ENCODE data around the gene GDF2. TPM values are rescaled to one million over a fixed set of nuclear protein-coding genes. Genes with fewer than 3 reads are reported as not detected.

Gene GDF2
- total RNA-seq, 3 donors from 2014 or later (not counting 1 experiment from before 2014, with no cell fraction given) = not detected

DNA sequence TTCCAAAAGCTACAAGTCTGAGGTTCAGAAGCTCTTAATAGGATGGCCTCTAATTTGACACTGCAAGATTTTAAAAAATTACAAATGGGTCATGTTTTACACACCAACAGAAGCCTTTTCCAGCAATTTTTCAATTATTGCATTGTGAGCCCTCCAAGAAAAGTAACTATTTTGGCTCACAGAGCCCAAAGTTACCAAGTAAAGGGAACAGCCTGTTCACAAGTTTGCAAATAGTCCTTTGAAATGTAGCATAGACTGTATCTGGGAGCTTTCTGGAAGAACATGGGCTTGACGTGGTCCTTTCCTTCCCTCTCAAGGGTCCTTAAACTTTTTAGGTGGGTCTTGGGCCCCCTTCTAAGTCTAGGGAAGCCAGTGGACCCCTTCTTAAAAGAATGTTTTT lies 23.5 kb upstream of the GDF2 start:
- Mint-ChIP-seq H3K36me3 (no peaks in the 10 kb centered on the region), H3K27ac (no peak overlapping the region), H3K9me3 (no peaks in the 10 kb centered on the region), H3K4me1 (no peaks in the 10 kb centered on the region), H3K27me3 (ENCODE audit: low read depth in 2 of 2) (peaks cover 23 to 45% of the 10 kb centered on the region in 2 donors), H3K4me3 (no peak overlapping the region)
- Histone ChIP-seq H3K9me3 (ENCODE audit: control insufficient read depth, insufficient read depth, low read length) (no peaks in the 10 kb centered on the region), H3K36me3 (ENCODE audit: control insufficient read depth, insufficient read depth, low read length) (no peaks in the 10 kb centered on the region), H3K4me3 (ENCODE audit: low read length) (no peak overlapping the region), H3K4me1 (ENCODE audit: control insufficient read depth, insufficient read depth, low read length) (no peaks in the 10 kb centered on the region), H3K27me3 (ENCODE audit: control insufficient read depth, insufficient read depth, low read length) (peaks cover 4% of the 10 kb centered on the region), H3K27ac (ENCODE audit: low read length) (no peak overlapping the region)
- intact Hi-C loops (cut with micrococcal nuclease) = no loop called here
- TF ChIP-seq, protein P1, sequence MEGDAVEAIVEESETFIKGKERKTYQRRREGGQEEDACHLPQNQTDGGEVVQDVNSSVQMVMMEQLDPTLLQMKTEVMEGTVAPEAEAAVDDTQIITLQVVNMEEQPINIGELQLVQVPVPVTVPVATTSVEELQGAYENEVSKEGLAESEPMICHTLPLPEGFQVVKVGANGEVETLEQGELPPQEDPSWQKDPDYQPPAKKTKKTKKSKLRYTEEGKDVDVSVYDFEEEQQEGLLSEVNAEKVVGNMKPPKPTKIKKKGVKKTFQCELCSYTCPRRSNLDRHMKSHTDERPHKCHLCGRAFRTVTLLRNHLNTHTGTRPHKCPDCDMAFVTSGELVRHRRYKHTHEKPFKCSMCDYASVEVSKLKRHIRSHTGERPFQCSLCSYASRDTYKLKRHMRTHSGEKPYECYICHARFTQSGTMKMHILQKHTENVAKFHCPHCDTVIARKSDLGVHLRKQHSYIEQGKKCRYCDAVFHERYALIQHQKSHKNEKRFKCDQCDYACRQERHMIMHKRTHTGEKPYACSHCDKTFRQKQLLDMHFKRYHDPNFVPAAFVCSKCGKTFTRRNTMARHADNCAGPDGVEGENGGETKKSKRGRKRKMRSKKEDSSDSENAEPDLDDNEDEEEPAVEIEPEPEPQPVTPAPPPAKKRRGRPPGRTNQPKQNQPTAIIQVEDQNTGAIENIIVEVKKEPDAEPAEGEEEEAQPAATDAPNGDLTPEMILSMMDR (IDR thresholded peaks at IDR 0.05) = no peak
- DNase-seq = no peak
- no peak for ATAC-seq
- 100% methylated on average over 1 of the region's 1 CpG for WGBS (ENCODE audit: insufficient coverage)

DNA sequence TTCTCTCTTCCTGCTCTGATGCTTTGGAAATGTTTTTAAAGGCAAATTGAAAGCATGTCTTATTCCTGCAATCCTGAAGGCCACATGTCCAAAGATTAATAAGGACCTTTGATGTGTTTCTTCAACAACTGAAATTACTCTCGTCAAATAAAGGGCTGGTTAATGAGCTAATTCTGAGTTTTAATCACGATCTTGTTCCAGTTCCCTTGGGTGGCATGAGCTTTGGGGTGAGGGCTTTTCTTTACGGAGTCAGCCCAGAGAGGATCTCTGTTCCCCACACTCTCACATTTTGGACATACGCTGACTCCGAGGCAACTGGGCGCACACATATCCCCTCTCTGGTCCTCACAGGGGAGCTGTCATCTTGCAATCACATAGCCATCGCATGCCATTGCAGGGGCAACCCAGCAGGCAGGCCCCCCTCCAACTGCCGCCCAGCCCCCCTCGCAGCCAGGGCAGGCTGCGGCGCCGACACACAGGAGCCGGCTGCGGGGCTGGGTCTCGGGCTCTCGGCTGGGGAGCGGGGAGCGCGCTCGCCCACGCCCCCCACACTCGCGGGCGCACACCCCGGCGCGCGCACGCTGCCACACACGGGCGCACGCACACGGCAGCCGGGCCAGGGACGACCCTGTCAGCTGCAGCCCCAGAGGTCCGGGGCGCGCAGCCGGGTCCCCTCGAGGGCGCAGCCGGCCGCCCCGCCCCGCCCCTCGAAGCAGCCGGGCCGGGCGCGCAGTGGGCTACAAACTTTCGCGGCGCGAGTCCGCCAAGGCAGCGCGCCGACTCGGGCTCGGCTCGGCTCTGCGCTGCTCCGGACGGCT lies 22.4 kb upstream of the GDF2 start, which contains the start of gene GDF10:
GDF10 (plus strand) TSS at position 587 of the 818 bp plus-strand sequence. CDS start 455 bp downstream, outside the sequence.
- intact Hi-C loops (cut with micrococcal nuclease) = no loop called here
- no peak within 1 kb of the TSS for H3K4me3 ChIP-seq (ENCODE audit: low read length)
- H3K27ac Mint-ChIP-seq = no peak within 1 kb of the TSS

DNA sequence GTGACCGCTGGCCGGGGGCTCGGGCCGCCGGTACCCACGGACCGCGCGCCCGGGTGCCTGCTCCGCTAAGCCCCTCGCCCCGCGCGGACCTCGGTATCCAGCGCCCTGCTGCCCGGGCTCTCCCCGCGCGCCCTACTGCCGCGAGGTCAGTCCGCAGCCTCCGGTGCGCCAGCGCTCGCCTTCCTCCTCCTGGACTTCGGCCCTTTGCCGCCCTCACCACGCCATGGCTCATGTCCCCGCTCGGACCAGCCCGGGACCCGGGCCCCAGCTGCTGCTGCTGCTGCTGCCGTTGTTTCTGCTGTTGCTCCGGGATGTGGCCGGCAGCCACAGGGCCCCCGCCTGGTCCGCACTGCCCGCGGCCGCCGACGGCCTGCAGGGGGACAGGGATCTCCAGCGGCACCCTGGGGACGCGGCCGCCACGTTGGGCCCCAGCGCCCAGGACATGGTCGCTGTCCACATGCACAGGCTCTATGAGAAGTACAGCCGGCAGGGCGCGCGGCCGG lies 21.8 kb upstream of the GDF2 start:
- no peak for ATAC-seq
- no peak overlapping the region for H3K27ac Mint-ChIP-seq
- no peaks in the 10 kb centered on the region for H3K4me1 Mint-ChIP-seq
- peaks cover 17 to 33% of the 10 kb centered on the region in 2 donors for H3K27me3 Mint-ChIP-seq (ENCODE audit: low read depth in 2 of 2)
- no peak overlapping the region for H3K4me3 ChIP-seq (ENCODE audit: low read length)
- H3K27me3 ChIP-seq (ENCODE audit: control insufficient read depth, insufficient read depth, low read length) = peaks cover 2% of the 10 kb centered on the region
- no peaks in the 10 kb centered on the region for H3K4me1 ChIP-seq (ENCODE audit: control insufficient read depth, insufficient read depth, low read length)
- WGBS (ENCODE audit: insufficient coverage) = 4% methylated on average over 57 of the region's 57 CpGs
- TF ChIP-seq, protein P1 (IDR thresholded peaks at IDR 0.05) = no peak
- no peaks in the 10 kb centered on the region for H3K36me3 ChIP-seq (ENCODE audit: control insufficient read depth, insufficient read depth, low read length)
- H3K9me3 Mint-ChIP-seq = no peaks in the 10 kb centered on the region
- H3K9me3 ChIP-seq (ENCODE audit: control insufficient read depth, insufficient read depth, low read length) = no peaks in the 10 kb centered on the region
- no peak for DNase-seq
- no peaks in the 10 kb centered on the region for H3K36me3 Mint-ChIP-seq
- no peak overlapping the region for H3K27ac ChIP-seq (ENCODE audit: low read length)
- intact Hi-C loops (cut with micrococcal nuclease) = no loop called here
- H3K4me3 Mint-ChIP-seq = no peak overlapping the region

More for the DNA sequence above, 22.4 kb upstream of the GDF2 start, which contains the start of gene GDF10:
- no peaks in the 10 kb centered on the region for H3K9me3 ChIP-seq (ENCODE audit: control insufficient read depth, insufficient read depth, low read length)
- no peak within 1 kb of the TSS for H3K27ac ChIP-seq (ENCODE audit: low read length)
- H3K27me3 ChIP-seq (ENCODE audit: control insufficient read depth, insufficient read depth, low read length) = peaks cover 4% of the 10 kb centered on the region
- no peaks in the 10 kb centered on the region for H3K4me1 ChIP-seq (ENCODE audit: control insufficient read depth, insufficient read depth, low read length)
- peaks cover 23 to 39% of the 10 kb centered on the region in 2 donors for H3K27me3 Mint-ChIP-seq (ENCODE audit: low read depth in 2 of 2)
- H3K36me3 Mint-ChIP-seq = no peaks in the 10 kb centered on the region
- no peaks in the 10 kb centered on the region for H3K36me3 ChIP-seq (ENCODE audit: control insufficient read depth, insufficient read depth, low read length)
- WGBS (ENCODE audit: insufficient coverage) = 8% methylated on average over 64 of the region's 64 CpGs
- H3K9me3 Mint-ChIP-seq = no peaks in the 10 kb centered on the region
- H3K4me1 Mint-ChIP-seq = no peaks in the 10 kb centered on the region
- TF ChIP-seq, protein P1 (IDR thresholded peaks at IDR 0.05) = no peak
- ATAC-seq (no peak), DNase-seq (peak in 1 of 2 donors; percentile 27)
- peak within 1 kb of the TSS; percentile 45 for H3K4me3 Mint-ChIP-seq
